Thymus (tissue), 11 donors: ENCODE data around the gene CDC25C. TPM values are rescaled to one million over a fixed set of nuclear protein-coding genes. Genes with fewer than 3 reads are reported as not detected.
A peak's percentile ranks its signal among the peaks of the same experiment; 100 is the strongest.
"Not testable (repeated sequence)": the region's sequence is repeated elsewhere in the genome, so short reads cannot be mapped to it uniquely, and the experiment has no call there.

Source experiments
- DNase-seq, 9 donors: peaks; one replicate each; pipeline ENCODE4 v3.0.0-alpha.2; 2013; ENCODE audit warnings: low spot score in 9 of 9, low read depth in 6 of 9, missing footprints in 1 of 9
- H3K27ac ChIP-seq, 2 donors: one replicate each; pipeline ENCODE4 v1.5.1; 2013; ENCODE audit warnings: control low read depth in 1 of 2, low read depth in 1 of 2, low read length in 1 of 2, mild to moderate bottlenecking in 1 of 2, moderate library complexity in 1 of 2
- H3K27me3 ChIP-seq, 2 donors: one replicate each; pipeline ENCODE4 v1.5.1; 2013; ENCODE audit warnings: low read length in 1 of 2; ENCODE audit not compliant: control insufficient read depth in 2 of 2, insufficient read depth in 1 of 2
- H3K36me3 ChIP-seq, 2 donors: one replicate each; pipeline ENCODE4 v1.5.1; 2013; ENCODE audit warnings: low read length in 1 of 2, mild to moderate bottlenecking in 1 of 2, moderate library complexity in 1 of 2; ENCODE audit not compliant: control insufficient read depth in 2 of 2, insufficient read depth in 2 of 2
- H3K4me1 ChIP-seq, 2 donors: one replicate each; pipeline ENCODE4 v1.5.1; 2013; ENCODE audit warnings: low read length in 2 of 2; ENCODE audit not compliant: control insufficient read depth in 2 of 2, insufficient read depth in 2 of 2
- H3K4me3 ChIP-seq, 2 donors: one replicate each; pipeline ENCODE4 v1.5.1; 2013; ENCODE audit warnings: low read length in 2 of 2, control low read depth in 1 of 2, mild to moderate bottlenecking in 1 of 2
- H3K9me3 ChIP-seq, 2 donors: one replicate each; pipeline ENCODE4 v1.5.1; 2013; ENCODE audit warnings: low read length in 1 of 2, mild to moderate bottlenecking in 1 of 2; ENCODE audit not compliant: control insufficient read depth in 2 of 2, insufficient read depth in 1 of 2
- WGBS: extraction: QIAGEN DNeasy Blood & Tissue Kit; methylation state at CpG from one replicate; pipeline ENCODE4 v1.1.7; 2013; 5-methylcytosine and 5-hydroxymethylcytosine counted together
- polyA plus RNA-seq: library from polyadenylated mRNA; stranded (reverse); fragments of 200-250 nt; gene quantifications from one replicate; pipeline ENCODE4 v1.2.3, GENCODE V29; 2013
- total RNA-seq: library from RNA; stranded (reverse); fragments of 120-200 nt; gene quantifications from one replicate; pipeline ENCODE4 v1.2.4, GENCODE V29; 2013
- donor health status: healthy.

CDC25C gene
- total and polyA plus RNA-seq, 2 donors, result 1.9 to 12.9 TPM

DNA sequence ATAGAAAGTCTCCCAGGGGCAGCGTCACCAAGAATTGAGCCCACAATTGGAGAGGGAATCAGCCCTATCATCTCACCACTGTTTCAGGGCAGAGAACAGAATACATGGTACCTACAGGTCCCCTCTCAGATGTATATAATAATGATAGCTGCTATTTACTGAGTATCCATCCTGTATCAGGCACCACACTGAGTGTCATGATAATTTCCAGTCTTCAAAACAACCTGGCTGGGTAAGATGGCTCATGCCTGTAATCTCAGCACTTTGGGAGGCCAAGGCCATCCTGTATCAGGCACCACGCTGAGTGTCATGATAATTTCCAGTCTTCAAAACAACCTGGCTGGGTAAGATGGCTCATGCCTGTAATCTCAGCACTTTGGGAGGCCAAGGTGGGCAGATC is 83.8 kb downstream of the CDC25C start:
- not testable (repeated sequence) for H3K27ac ChIP-seq, H3K4me1 ChIP-seq, DNase-seq, H3K9me3 ChIP-seq, H3K36me3 ChIP-seq, H3K4me3 ChIP-seq
- WGBS, result 98% methylated on average over 2 of the region's 2 CpGs
- peaks cover 0 to 12% of the 10 kb centered on the region in 2 donors for H3K27me3 ChIP-seq

DNA sequence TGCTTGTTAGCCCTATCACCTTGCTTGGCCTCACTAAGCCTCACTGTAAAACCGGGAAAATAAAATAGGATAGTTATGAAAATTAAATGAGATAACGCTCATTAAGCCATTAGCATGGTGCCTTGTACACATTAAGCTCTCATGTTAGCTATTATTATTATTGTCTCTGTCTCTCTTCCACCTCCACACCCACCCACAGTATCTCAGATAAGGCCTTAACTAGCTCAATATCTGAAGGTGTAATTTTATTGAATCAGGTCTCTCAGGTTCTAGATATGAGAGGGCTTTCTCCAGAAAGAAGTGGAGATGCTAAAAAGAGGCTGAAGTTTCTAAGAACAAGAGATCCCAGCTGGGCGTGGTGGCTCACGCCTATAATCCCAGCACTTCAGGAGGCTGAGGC is 84.8 kb downstream of the CDC25C start:
- Histone ChIP-seq H3K27ac (no peak overlapping the region), H3K36me3 (no peaks in the 10 kb centered on the region), H3K27me3 (peaks cover 0 to 21% of the 10 kb centered on the region in 2 donors), H3K4me1 (peaks cover 3 to 7% of the 10 kb centered on the region in 2 donors), H3K4me3 (no peak overlapping the region), H3K9me3 (no peaks in the 10 kb centered on the region)
- 98% methylated on average over 4 of the region's 4 CpGs for whole genome bisulfite sequencing
- no peak for DNase-seq

DNA sequence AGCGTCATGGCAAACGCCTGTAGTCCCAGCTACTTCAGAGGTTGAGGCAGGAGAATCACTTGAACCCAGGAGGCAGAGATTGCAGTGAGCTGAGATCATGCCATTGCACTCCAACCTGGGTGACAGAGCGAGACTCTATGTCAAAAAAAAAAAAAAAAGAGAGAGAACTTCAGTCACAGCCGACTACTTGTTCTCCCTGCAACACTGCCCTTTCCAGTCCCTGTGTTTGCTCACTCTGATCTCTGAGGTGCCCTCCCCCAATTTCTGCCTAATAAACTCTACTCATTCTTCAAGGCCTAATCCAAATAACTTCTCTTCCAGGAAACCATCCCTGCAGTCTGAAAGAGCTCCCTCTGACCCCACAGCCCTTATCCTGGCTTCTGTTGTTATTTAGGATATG is 85.3 kb downstream of the CDC25C start:
- Histone ChIP-seq H3K27me3 (peaks cover 0 to 26% of the 10 kb centered on the region in 2 donors), H3K4me3 (no peak overlapping the region), H3K4me1 (peaks cover 4 to 11% of the 10 kb centered on the region in 2 donors), H3K27ac (no peak overlapping the region), H3K36me3 (no peaks in the 10 kb centered on the region), H3K9me3 (no peaks in the 10 kb centered on the region)
- whole genome bisulfite sequencing, result 96% methylated on average over 4 of the region's 4 CpGs
- DNase-seq, result no peak

DNA sequence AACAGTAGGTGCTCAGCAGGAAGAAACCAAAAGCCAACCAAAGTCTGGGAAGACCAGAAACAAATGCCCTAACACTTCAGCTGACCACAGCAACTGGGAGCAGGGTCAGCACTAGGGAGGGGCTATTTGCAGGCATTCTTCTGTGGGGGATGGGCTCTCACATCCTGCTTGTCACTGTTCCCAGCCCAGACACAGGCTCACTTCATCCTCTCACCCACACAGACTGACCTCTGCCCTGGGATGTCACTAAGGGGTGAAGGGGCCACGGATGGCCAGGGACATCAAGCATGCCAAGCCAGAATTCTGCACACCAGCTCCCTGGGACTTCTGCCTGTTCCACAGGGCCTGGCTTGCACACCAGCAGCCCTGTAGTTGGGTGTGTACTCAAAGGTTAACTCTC is 85.9 kb downstream of the CDC25C start:
- WGBS, result 89% methylated on average over 1 of the region's 1 CpG
- Histone ChIP-seq H3K27me3 (peaks cover 0 to 32% of the 10 kb centered on the region in 2 donors), H3K27ac (no peak overlapping the region), H3K4me3 (no peak overlapping the region), H3K9me3 (no peaks in the 10 kb centered on the region), H3K4me1 (peaks cover 4 to 12% of the 10 kb centered on the region in 2 donors), H3K36me3 (no peaks in the 10 kb centered on the region)
- no peak for DNase-seq

DNA sequence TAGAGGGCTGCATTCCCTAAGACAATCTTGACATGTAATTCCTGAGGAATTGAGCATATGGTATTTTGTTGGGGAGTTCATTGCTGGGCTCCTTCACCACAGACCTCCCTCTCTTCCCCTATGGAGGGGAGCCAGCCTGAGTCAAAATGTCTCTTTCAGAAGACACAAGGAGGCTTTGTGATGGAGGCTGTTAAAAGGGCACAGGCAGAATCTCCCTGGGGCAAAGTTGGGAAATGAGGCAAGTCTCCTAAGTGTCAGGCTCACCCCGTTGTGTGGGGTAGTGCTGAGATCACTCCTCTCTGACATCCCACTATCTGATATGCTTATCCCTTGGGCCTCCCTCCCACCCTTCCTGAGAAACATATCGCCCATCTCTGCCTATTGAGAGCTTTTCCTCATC is 87.8 kb downstream of the CDC25C start:
- peaks cover 0 to 44% of the 10 kb centered on the region in 2 donors for H3K27me3 ChIP-seq
- 91% methylated on average over 2 of the region's 2 CpGs for WGBS
- no peak for DNase-seq

DNA sequence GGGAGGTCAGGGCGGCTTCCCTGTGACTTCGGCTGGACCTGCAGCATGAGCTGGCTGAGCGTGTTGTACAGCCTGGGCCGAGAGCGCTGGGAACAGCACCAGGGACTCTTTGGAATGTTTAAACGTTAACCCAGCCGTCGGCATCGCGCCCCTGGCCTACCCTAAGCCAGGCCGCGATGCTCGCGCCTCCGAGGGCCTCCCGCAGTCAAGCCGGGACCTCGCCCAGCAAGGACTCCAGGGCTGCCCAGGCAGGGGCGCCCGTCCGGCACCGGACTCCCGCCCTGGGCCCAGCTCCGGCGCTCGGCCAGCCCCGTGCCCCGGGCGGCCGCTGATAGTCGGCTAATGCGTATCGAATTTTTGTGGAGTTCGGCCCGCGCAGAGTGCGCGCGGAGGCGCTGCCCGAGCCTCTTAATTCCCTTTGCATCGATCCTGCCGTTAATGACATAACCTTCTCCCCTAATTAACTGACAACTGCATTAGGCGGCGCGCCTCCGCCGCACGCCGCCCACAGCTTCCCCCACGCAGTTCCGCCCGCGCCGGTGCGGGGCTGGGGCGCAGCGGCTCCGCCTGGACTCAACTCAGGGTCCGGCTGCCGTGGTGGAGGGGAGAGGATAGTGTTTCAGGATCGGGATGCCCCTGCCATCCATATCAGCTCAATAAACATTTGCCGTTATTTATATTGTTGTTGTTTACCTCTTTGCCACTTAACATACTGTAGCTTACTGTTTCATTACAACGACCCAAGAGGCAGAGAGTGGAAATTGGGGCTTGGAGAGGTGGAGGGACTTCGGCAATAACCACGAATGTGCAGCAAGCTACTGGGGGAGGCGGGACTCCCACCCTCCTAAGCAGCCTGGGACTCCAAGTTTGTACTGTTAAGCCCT is 89.7 kb downstream of the CDC25C start:
- Histone ChIP-seq H3K27me3 (peaks cover 0 to 44% of the 10 kb centered on the region in 2 donors), H3K4me1 (peaks cover 4 to 12% of the 10 kb centered on the region in 2 donors), H3K9me3 (no peaks in the 10 kb centered on the region), H3K27ac (no peak overlapping the region), H3K4me3 (peak overlapping the region; percentile 18 to 38), H3K36me3 (no peaks in the 10 kb centered on the region)
- DNase-seq, result peak in 2 of 9 donors; percentile 8 to 13
- WGBS, result 13% methylated on average over 67 of the region's 67 CpGs

More for the DNA sequence above, 87.8 kb downstream of the CDC25C start:
- Histone ChIP-seq H3K9me3 (no peaks in the 10 kb centered on the region), H3K27ac (no peak overlapping the region), H3K36me3 (no peaks in the 10 kb centered on the region), H3K4me3 (no peak overlapping the region), H3K4me1 (peaks cover 4 to 12% of the 10 kb centered on the region in 2 donors)

DNA sequence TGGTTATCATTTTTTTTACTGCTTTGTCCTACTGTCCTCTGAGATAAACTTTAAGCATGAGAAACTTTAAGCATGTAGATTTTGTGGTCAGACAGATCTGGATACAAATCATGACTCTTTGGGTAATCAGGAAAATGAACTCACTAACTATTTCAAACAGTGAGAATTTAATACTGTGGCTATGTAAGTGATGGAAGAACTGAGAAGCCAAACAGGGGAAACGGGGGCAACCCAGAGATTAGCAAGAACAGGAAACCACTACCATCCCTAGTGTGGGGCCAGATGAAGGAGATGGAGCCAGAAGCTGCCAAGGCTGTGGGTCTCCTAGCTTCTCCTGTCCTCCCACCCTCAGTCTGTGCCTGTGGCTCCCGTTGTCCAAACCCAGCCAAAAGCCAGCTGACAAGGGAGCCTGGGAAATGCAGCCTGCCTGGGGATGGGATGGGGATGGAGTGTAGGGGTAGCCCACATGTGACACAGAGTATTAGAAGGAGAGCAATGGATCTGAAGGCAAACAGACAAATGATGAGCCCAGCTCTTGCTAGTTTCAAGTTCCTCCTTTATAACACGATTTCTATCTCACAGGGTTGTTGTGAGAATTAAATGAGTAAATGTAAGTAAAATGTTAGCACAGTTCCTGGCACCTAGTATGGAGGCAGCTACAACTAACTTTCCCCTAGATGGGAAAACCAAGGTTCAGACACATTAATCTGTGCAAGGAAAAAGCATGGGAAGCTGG is 90.8 kb downstream of the CDC25C start:
- WGBS, result 11% methylated on average over 3 of the region's 3 CpGs
- Histone ChIP-seq H3K27me3 (peaks cover 0 to 44% of the 10 kb centered on the region in 2 donors), H3K4me1 (peaks cover 4 to 12% of the 10 kb centered on the region in 2 donors), H3K36me3 (no peaks in the 10 kb centered on the region), H3K27ac (no peak overlapping the region), H3K4me3 (no peak overlapping the region), H3K9me3 (no peaks in the 10 kb centered on the region)
- peak in 1 of 9 donors; percentile 13 for DNase-seq

DNA sequence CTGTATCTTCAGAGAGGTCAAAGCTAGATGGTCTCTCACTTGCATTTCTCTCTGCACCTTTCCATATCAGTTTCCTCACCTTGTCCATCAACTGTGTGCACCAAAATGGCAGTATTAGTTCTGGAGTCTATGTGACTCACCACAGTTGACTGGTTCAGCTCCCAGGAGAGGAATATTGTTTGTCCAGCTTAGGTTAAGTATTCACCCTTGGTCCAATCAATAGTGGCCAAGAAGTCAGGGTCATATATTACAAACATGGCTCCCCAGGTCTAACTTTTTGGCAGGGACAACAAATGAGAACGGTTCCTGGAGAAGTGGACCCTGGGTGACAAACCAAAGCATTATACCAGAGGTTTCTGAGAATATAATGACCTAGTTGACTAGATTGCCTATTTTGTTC is 93.6 kb downstream of the CDC25C start:
- no peak overlapping the region for H3K27ac ChIP-seq
- no peak for DNase-seq
- no peaks in the 10 kb centered on the region for H3K9me3 ChIP-seq
- H3K36me3 ChIP-seq, result no peaks in the 10 kb centered on the region
- peaks cover 0 to 35% of the 10 kb centered on the region in 2 donors for H3K27me3 ChIP-seq
- WGBS, result 98% methylated on average over 1 of the region's 1 CpG
- peaks cover 4 to 12% of the 10 kb centered on the region in 2 donors for H3K4me1 ChIP-seq
- H3K4me3 ChIP-seq, result no peak overlapping the region
